T-cell (primary cell): ENCODE data around the gene E2F1. TPM values are rescaled to one million over a fixed set of nuclear protein-coding genes. Genes with fewer than 3 reads are reported as not detected.
A peak's percentile ranks its signal among the peaks of the same experiment; 100 is the strongest.

ENCODE experiments used
- ATAC-seq, 4 experiments: fragments of 200-7000 bp in 3 of 4; fragments of 150-1000 bp in 1 of 4; cut with Tn5 transposase; replicated peaks in 1 of 4; 1 replicate in 3 of 4; 2 replicates in 1 of 4; pipeline ENCODE4 v1.10.0; 2021; ENCODE audit warnings: moderate library complexity in 3 of 4, mild to moderate bottlenecking in 2 of 4, moderate number of reproducible peaks in 1 of 4
- CTCF ChIA-PET, 2 donors: fragments of 300-600 bp; sonication (Branson Sonifier 250); formaldehyde crosslinking; loops; one replicate each; lab custom pipeline; 2022; ENCODE audit warnings: antibody characterized with exemption in 2 of 2; lab: Charles Lee
- POLR2A ChIA-PET, 2 donors: fragments of 300-600 bp; sonication (Branson Sonifier 250); formaldehyde crosslinking; loops; one replicate each; lab custom pipeline; 2022; ENCODE audit warnings: antibody characterized with exemption in 2 of 2; lab: Charles Lee
- DNase-seq, 35 experiments: peaks; one replicate each; pipeline versions ENCODE4 v3.0.0 to v3.0.0-alpha.2; 2013 to 2023
- H3K27ac ChIP-seq: one replicate; pipeline ENCODE4 v1.5.1; 2013; ENCODE audit warnings: low read length
- H3K27me3 ChIP-seq, 2 experiments: replicated peaks in 1 of 2; 1 replicate in 1 of 2; 2 replicates in 1 of 2; pipeline versions ENCODE4 v1.6.1 to v1.7.0; 2013; ENCODE audit warnings: low read length in 1 of 2, mixed read lengths in 1 of 2; ENCODE audit not compliant: control insufficient read depth in 2 of 2, insufficient read depth in 2 of 2; ENCODE audit errors: extremely low read depth in 1 of 2
- H3K36me3 ChIP-seq, 2 donors: 1 replicate in 1 of 2; 2 replicates in 1 of 2; pipeline versions ENCODE4 v1.6.1 to v1.7.0; 2013; ENCODE audit warnings: low read length in 1 of 2; ENCODE audit not compliant: control insufficient read depth in 2 of 2, insufficient read depth in 1 of 2; ENCODE audit errors: extremely low read depth in 1 of 2
- H3K4me1 ChIP-seq, 2 experiments: 1 replicate in 1 of 2; 2 replicates in 1 of 2; pipeline versions ENCODE4 v1.6.1 to v1.7.0; 2013; ENCODE audit warnings: low read length in 2 of 2, mixed read lengths in 1 of 2; ENCODE audit not compliant: insufficient read depth in 2 of 2, control insufficient read depth in 1 of 2; ENCODE audit errors: extremely low read depth in 1 of 2
- H3K4me3 ChIP-seq, 2 donors: 1 replicate in 1 of 2; 2 replicates in 1 of 2; pipeline versions ENCODE4 v1.5.1 to v1.7.0; 2013; ENCODE audit warnings: mild to moderate bottlenecking in 2 of 2, low read length in 1 of 2, moderate library complexity in 1 of 2; ENCODE audit not compliant: control insufficient read depth in 1 of 2; ENCODE audit errors: extremely low read depth in 1 of 2
- H3K9me3 ChIP-seq: 2 replicates; pipeline ENCODE4 v1.7.0; 2013
- H3K27ac Mint-ChIP-seq, 2 donors: one replicate each; pipeline ENCODE4 v1.8.0; 2020 to 2021; ENCODE audit warnings: mild to moderate bottlenecking in 2 of 2, mixed read lengths in 2 of 2
- H3K27me3 Mint-ChIP-seq, 2 donors: one replicate each; pipeline ENCODE4 v1.8.0; 2021 to 2022; ENCODE audit warnings: mixed read lengths in 2 of 2
- H3K36me3 Mint-ChIP-seq: one replicate; pipeline ENCODE4 v1.8.0; 2021; ENCODE audit warnings: mixed read lengths
- H3K4me1 Mint-ChIP-seq, 3 donors: one replicate each; pipeline ENCODE4 v1.8.0; 2020 to 2022; ENCODE audit warnings: mixed read lengths in 3 of 3, mild to moderate bottlenecking in 1 of 3
- H3K4me3 Mint-ChIP-seq, 3 donors: one replicate each; pipeline ENCODE4 v1.8.0; 2020 to 2022; ENCODE audit warnings: mild to moderate bottlenecking in 3 of 3, mixed read lengths in 3 of 3, moderate library complexity in 3 of 3
- H3K9me3 Mint-ChIP-seq, 3 donors: one replicate each; pipeline ENCODE4 v1.8.0; 2020 to 2022; ENCODE audit warnings: mixed read lengths in 3 of 3
- WGBS: methylation state at CpG from one replicate; pipeline ENCODE4 v1.1.5; 2013; ENCODE audit warnings: missing lambda C conversion rate; ENCODE audit not compliant: insufficient coverage; 5-methylcytosine and 5-hydroxymethylcytosine counted together
- total RNA-seq, 35 experiments: library from RNA in 6 of 35; stranded (reverse) in 6 of 35; fragments of 120-200 nt in 1 of 35; gene quantifications; one replicate each; pipeline versions ENCODE4 v1.2.1 to v1.2.4 and lab custom pipeline; 2013 to 2026

The E2F1 gene
- total RNA-seq, 5 donors from 2014 or later (not counting 1 experiment from before 2014, with no cell fraction given) = 1.8 to 7.4 (median 4.6) TPM

GRCh38 chr20:33730946-33731692 lies 44.9 kb upstream of the E2F1 start:
- DNase-seq = peak in 1 of 35 experiments; percentile 6
- POLR2A ChIA-PET = no interaction called here
- peak overlapping the region; percentile 50 for H3K4me3 ChIP-seq

GRCh38 chr20:33729101-33729500 lies 42.9 kb upstream of the E2F1 start:
- H3K4me3 ChIP-seq = no peak overlapping the region
- no peaks in the 10 kb centered on the region for H3K27me3 ChIP-seq
- H3K9me3 ChIP-seq = no peaks in the 10 kb centered on the region
- H3K27ac ChIP-seq = no peak overlapping the region
- ATAC-seq = no peak
- Mint-ChIP-seq H3K27ac (peak overlapping the region; percentile 34 to 36), H3K27me3 (no peaks in the 10 kb centered on the region), H3K36me3 (no peaks in the 10 kb centered on the region), H3K9me3 (no peaks in the 10 kb centered on the region), H3K4me3 (no peak overlapping the region), H3K4me1 (peaks cover 18 to 21% (median 21%) of the 10 kb centered on the region in 3 donors)
- no peaks in the 10 kb centered on the region for H3K36me3 ChIP-seq
- POLR2A ChIA-PET = no interaction called here
- H3K4me1 ChIP-seq = peaks cover 5 to 24% of the 10 kb centered on the region in 2 experiments
- CTCF ChIA-PET = no interaction called here
- WGBS = 75% methylated on average over 2 of the region's 4 CpGs
- DNase-seq = no peak

More at GRCh38 chr20:33730946-33731692, 44.9 kb upstream of the E2F1 start:
- Mint-ChIP-seq H3K4me3 (peak overlapping the region; percentile 79 to 89 (median 80)), H3K27me3 (no peaks in the 10 kb centered on the region), H3K9me3 (peaks cover 0 to 1% (median 0%) of the 10 kb centered on the region in 3 donors), H3K27ac (peak overlapping the region; percentile 93 to 94), H3K4me1 (peaks cover 25 to 26% (median 26%) of the 10 kb centered on the region in 3 donors), H3K36me3 (peaks cover 4% of the 10 kb centered on the region)
- 71% methylated on average over 12 of the region's 18 CpGs for whole genome bisulfite sequencing
- Histone ChIP-seq H3K27me3 (no peaks in the 10 kb centered on the region), H3K9me3 (no peaks in the 10 kb centered on the region), H3K27ac (peak overlapping the region; percentile 72), H3K4me1 (peaks cover 5 to 26% of the 10 kb centered on the region in 2 experiments), H3K36me3 (no peaks in the 10 kb centered on the region)
- CTCF ChIA-PET = no interaction called here
- no peak for ATAC-seq

GRCh38 chr20:33728463-33728862 lies 42.3 kb upstream of the E2F1 start:
- H3K27me3 Mint-ChIP-seq = no peaks in the 10 kb centered on the region
- peak overlapping the region in 1 of 2 donors; percentile 2 for H3K27ac Mint-ChIP-seq
- no peaks in the 10 kb centered on the region for H3K36me3 Mint-ChIP-seq
- Histone ChIP-seq H3K36me3 (no peaks in the 10 kb centered on the region), H3K4me3 (no peak overlapping the region), H3K27me3 (no peaks in the 10 kb centered on the region), H3K9me3 (no peaks in the 10 kb centered on the region), H3K4me1 (peaks cover 2 to 19% of the 10 kb centered on the region in 2 experiments), H3K27ac (no peak overlapping the region)
- no peaks in the 10 kb centered on the region for H3K9me3 Mint-ChIP-seq
- H3K4me3 Mint-ChIP-seq = no peak overlapping the region
- WGBS = 90% methylated on average over 1 of the region's 2 CpGs
- no peak for DNase-seq
- ChIA-PET CTCF (no interaction called here), POLR2A (no interaction called here)
- H3K4me1 Mint-ChIP-seq = peaks cover 12 to 15% (median 14%) of the 10 kb centered on the region in 3 donors
- ATAC-seq = no peak

- Histone ChIP-seq H3K27me3 (no peaks in the 10 kb centered on the region), H3K36me3 (no peaks in the 10 kb centered on the region), H3K4me3 (no peak overlapping the region), H3K9me3 (no peaks in the 10 kb centered on the region), H3K4me1 (peaks cover under 1 to 14% of the 10 kb centered on the region in 2 experiments), H3K27ac (no peak overlapping the region)
- Mint-ChIP-seq H3K27me3 (no peaks in the 10 kb centered on the region), H3K36me3 (no peaks in the 10 kb centered on the region), H3K9me3 (no peaks in the 10 kb centered on the region), H3K4me1 (peaks cover 8 to 10% (median 9%) of the 10 kb centered on the region in 3 donors), H3K27ac (peak overlapping the region; percentile 14 to 57), H3K4me3 (no peak overlapping the region)
- DNase-seq (no peak), ATAC-seq (no peak)
- CTCF ChIA-PET = no interaction called here
- WGBS = 88% methylated on average over 3 of the region's 3 CpGs
- POLR2A ChIA-PET = no interaction called here
Observed at GRCh38 chr20:33727806-33728205, 41.6 kb upstream of the E2F1 start.

GRCh38 chr20:33727115-33727479 lies 40.9 kb upstream of the E2F1 start:
- Mint-ChIP-seq H3K27ac (no peak overlapping the region), H3K27me3 (no peaks in the 10 kb centered on the region), H3K4me1 (peaks cover 3 to 6% (median 5%) of the 10 kb centered on the region in 3 donors), H3K9me3 (no peaks in the 10 kb centered on the region), H3K4me3 (no peak overlapping the region), H3K36me3 (no peaks in the 10 kb centered on the region)
- Histone ChIP-seq H3K36me3 (no peaks in the 10 kb centered on the region), H3K4me1 (peaks cover 0 to 8% of the 10 kb centered on the region in 2 experiments), H3K27me3 (no peaks in the 10 kb centered on the region), H3K9me3 (no peaks in the 10 kb centered on the region), H3K4me3 (no peak overlapping the region), H3K27ac (no peak overlapping the region)
- ChIA-PET CTCF (no interaction called here), POLR2A (no interaction called here)
- no CpG with 5 or more reads among the region's 5 CpGs for WGBS
- DNase-seq (no peak), ATAC-seq (no peak)

- ATAC-seq = no peak
- Histone ChIP-seq H3K4me1 (peaks cover 0 to 4% of the 10 kb centered on the region in 2 experiments), H3K9me3 (no peaks in the 10 kb centered on the region), H3K36me3 (no peaks in the 10 kb centered on the region), H3K4me3 (no peak overlapping the region), H3K27ac (no peak overlapping the region), H3K27me3 (no peaks in the 10 kb centered on the region)
- H3K9me3 Mint-ChIP-seq = no peaks in the 10 kb centered on the region
- no peak overlapping the region for H3K27ac Mint-ChIP-seq
- ChIA-PET CTCF (no interaction called here), POLR2A (interaction anchor here in 1 of 2 donors (0.6 kb wide), 1 partner anchor 58 kb away, joined by 3 read pairs; no protein-coding TSS in a partner anchor)
- no peaks in the 10 kb centered on the region for H3K36me3 Mint-ChIP-seq
- H3K4me1 Mint-ChIP-seq = peaks cover 3 to 6% (median 4%) of the 10 kb centered on the region in 3 donors
- H3K4me3 Mint-ChIP-seq = no peak overlapping the region
- WGBS = 92% methylated on average over 2 of the region's 7 CpGs
- no peak for DNase-seq
- no peaks in the 10 kb centered on the region for H3K27me3 Mint-ChIP-seq
Observed at GRCh38 chr20:33725607-33726264, 39.6 kb upstream of the E2F1 start.
